Esophagus muscularis mucosa (tissue), 4 donors: ENCODE results near the gene FZD10. TPM values are rescaled to one million over a fixed set of nuclear protein-coding genes. Genes with fewer than 3 reads are reported as not detected.

Source experiments
- DNase-seq: peaks from one replicate; pipeline ENCODE4 v3.0.0-alpha.2; 2017; ENCODE audit errors: extremely low spot score
- H3K27ac ChIP-seq, 4 donors: fragments of 200-600 bp; sonication (generic); replicated peaks in 1 of 4; 1 replicate in 3 of 4; 2 replicates in 1 of 4; pipeline ENCODE4 v1.5.1; 2016 to 2019; ENCODE audit warnings: mild to moderate bottlenecking in 1 of 4
- H3K27me3 ChIP-seq, 4 donors: fragments of 200-600 bp; sonication (generic); one replicate each; pipeline versions ENCODE4 v1.5.1 to v1.6.0; 2016 to 2019
- H3K36me3 ChIP-seq, 4 donors: fragments of 200-600 bp; sonication (generic); one replicate each; pipeline ENCODE4 v1.5.1; 2016 to 2019
- H3K4me1 ChIP-seq, 4 donors: fragments of 200-600 bp; sonication (generic); one replicate each; pipeline ENCODE4 v1.5.1; 2016 to 2019
- H3K4me3 ChIP-seq, 4 donors: fragments of 200-600 bp; sonication (generic); 1 replicate in 2 of 4; 2 replicates in 2 of 4; pipeline ENCODE4 v1.5.1; 2016 to 2019; ENCODE audit warnings: mild to moderate bottlenecking in 4 of 4, moderate library complexity in 1 of 4
- H3K9me3 ChIP-seq, 4 donors: fragments of 200-600 bp; sonication (generic); 1 replicate in 3 of 4; 2 replicates in 1 of 4; pipeline ENCODE4 v1.5.1; 2016 to 2019
- EP300 ChIP-seq: sonication (generic); formaldehyde crosslinking; IDR thresholded peaks from one replicate; pipeline ENCODE4 v1.6.1; 2017; ENCODE audit warnings: antibody characterized with exemption
- POLR2A ChIP-seq: fragments of 450-650 bp; IDR thresholded peaks from one replicate; pipeline ENCODE4 v1.6.1; 2017; ENCODE audit warnings: antibody characterized with exemption, moderate library complexity, mild to moderate bottlenecking, low read depth
- POLR2AphosphoS5 ChIP-seq, 2 donors: sonication (generic); formaldehyde crosslinking; IDR thresholded peaks; one replicate each; pipeline ENCODE4 v1.6.1; 2017; ENCODE audit warnings: antibody characterized with exemption in 2 of 2
- WGBS: methylation state at CpG from one replicate; pipeline ENCODE4 v1.1.5; 2018; 5-methylcytosine and 5-hydroxymethylcytosine counted together
- intact Hi-C: fragments of 100-400 bp; cut with DNase I; formaldehyde crosslinking; loops from one replicate; pipeline ENCODE4 v1.15.1; 2023
- total RNA-seq, 4 donors: library from RNA; depleted of rRNA; stranded (reverse); fragments of >200 nt; gene quantifications; one replicate each; pipeline versions ENCODE4 v1.1.0 to v1.2.1, GENCODE V29; 2016
- TF ChIP-seq, protein P1 (sequence below), 3 experiments: fragments of 200-600 bp in 2 of 3; fragments of 450-650 bp in 1 of 3; sonication (generic) in 2 of 3; IDR thresholded peaks; one replicate each; pipeline ENCODE4 v1.5.1; 2017 to 2019; ENCODE audit warnings: antibody characterized with exemption in 3 of 3, mild to moderate bottlenecking in 2 of 3, moderate library complexity in 1 of 3

The FZD10 gene
- total RNA-seq, 4 donors from 2014 or later, result 0.42 to 1.5 (median 1.0) TPM

DNA sequence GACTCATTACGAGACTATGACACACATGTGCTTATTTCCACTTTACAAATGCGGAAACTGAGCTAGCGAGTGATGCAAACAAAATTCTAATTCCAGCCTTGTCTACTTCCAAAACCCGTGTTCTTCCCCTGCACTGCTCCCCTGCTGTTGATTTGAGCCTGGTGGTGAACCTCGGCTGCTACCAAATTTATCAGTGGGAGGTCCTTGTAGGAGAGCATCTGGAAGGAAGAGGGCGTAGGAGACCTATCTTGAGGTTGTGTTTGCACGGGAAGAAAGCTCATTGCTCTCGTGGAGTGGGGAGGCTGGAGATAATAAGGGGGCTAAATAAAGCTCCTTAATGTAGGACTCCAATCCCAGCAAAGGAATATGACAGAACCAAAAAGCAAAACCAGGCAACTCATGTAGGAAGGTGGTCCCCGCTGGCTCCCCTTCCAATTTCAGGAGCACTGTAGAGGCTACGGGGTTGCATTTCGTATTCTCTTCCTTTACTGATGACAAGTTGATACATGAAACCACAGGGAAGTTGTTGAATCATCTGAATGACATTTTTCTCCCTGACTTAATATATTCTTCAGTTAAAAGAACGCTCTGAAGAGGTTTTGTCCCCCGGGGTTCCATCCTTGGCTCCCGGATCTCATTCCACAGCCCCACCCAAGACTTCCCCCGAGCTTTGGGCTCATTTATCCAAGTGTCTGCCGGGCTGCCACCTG, 52.6 kb downstream of the FZD10 start:
- no peak for DNase-seq
- intact Hi-C loops, result no loop called here
- H3K4me3 ChIP-seq, result no peak overlapping the region
- H3K4me1 ChIP-seq, result no peaks in the 10 kb centered on the region
- no peaks in the 10 kb centered on the region for H3K36me3 ChIP-seq
- H3K9me3 ChIP-seq, result peaks cover 0 to 10% (median 3%) of the 10 kb centered on the region in 4 donors
- H3K27me3 ChIP-seq, result peaks cover 0 to 49% (median 0%) of the 10 kb centered on the region in 4 donors
- no peak overlapping the region for H3K27ac ChIP-seq
- TF ChIP-seq POLR2AphosphoS5 (IDR thresholded peaks at IDR 0.05) (no peak), EP300 (no peak), POLR2A (no peak)
- TF ChIP-seq, protein P1, sequence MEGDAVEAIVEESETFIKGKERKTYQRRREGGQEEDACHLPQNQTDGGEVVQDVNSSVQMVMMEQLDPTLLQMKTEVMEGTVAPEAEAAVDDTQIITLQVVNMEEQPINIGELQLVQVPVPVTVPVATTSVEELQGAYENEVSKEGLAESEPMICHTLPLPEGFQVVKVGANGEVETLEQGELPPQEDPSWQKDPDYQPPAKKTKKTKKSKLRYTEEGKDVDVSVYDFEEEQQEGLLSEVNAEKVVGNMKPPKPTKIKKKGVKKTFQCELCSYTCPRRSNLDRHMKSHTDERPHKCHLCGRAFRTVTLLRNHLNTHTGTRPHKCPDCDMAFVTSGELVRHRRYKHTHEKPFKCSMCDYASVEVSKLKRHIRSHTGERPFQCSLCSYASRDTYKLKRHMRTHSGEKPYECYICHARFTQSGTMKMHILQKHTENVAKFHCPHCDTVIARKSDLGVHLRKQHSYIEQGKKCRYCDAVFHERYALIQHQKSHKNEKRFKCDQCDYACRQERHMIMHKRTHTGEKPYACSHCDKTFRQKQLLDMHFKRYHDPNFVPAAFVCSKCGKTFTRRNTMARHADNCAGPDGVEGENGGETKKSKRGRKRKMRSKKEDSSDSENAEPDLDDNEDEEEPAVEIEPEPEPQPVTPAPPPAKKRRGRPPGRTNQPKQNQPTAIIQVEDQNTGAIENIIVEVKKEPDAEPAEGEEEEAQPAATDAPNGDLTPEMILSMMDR (IDR thresholded peaks at IDR 0.05), result no peak
- WGBS, result 49% methylated on average over 16 of the region's 16 CpGs

Other genes starting within 250 kb of the FZD10 start
- gene PIWIL1, start 175.4 kb downstream of the FZD10 start, total RNA-seq, result under 1 TPM in 1 of 4 donors, not detected in 3; under 0.01 TPM